Panc1 (cell line): ENCODE results near the gene FDXACB1. TPM values are rescaled to one million over a fixed set of nuclear protein-coding genes. Genes with fewer than 3 reads are reported as not detected.

Experiments
- ATAC-seq: fragments of 200-7000 bp; cut with Tn5 transposase; 2 replicates; pipeline ENCODE4 v1.9.1; 2020; ENCODE audit warnings: mild to moderate bottlenecking, moderate library complexity
- BruUV-seq: library from RNA; stranded (reverse); fragments of 400-500 nt; replicated peaks from 2 replicates; lab custom pipeline; 2021; lab: Mats Ljungman, UMichigan
- CTCF ChIA-PET: fragments of 300-600 bp; sonication (Branson Sonifier 250); formaldehyde crosslinking; loops from one replicate; lab custom pipeline; 2022; ENCODE audit warnings: antibody characterized with exemption; lab: Charles Lee
- POLR2A ChIA-PET: fragments of 300-600 bp; sonication (Branson Sonifier 250); formaldehyde crosslinking; loops from one replicate; lab custom pipeline; 2022; ENCODE audit warnings: antibody characterized with exemption; lab: Charles Lee
- DNase-seq: peaks from one replicate; pipeline ENCODE4 v3.0.0-alpha.2; 2010; ENCODE audit warnings: low read depth, low spot score
- H3K27ac ChIP-seq: 2 replicates; pipeline ENCODE4 v1.5.1; 2011; ENCODE audit warnings: mild to moderate bottlenecking, low read length, inconsistent platforms
- H3K27me3 ChIP-seq: fragments of 200-500 bp; sonication (Bioruptor generic); 2 replicates; pipeline ENCODE4 v1.6.0; 2014; ENCODE audit warnings: low read length, inconsistent platforms; ENCODE audit not compliant: control insufficient read depth, insufficient read depth
- H3K36me3 ChIP-seq: fragments of 200-500 bp; sonication (Bioruptor generic); 2 replicates; pipeline ENCODE4 v1.5.1; 2014; ENCODE audit warnings: inconsistent platforms, mild to moderate bottlenecking, low read length, moderate library complexity; ENCODE audit not compliant: control insufficient read depth, insufficient read depth
- H3K4me1 ChIP-seq: 2 replicates; pipeline ENCODE4 v1.5.1; 2011; ENCODE audit warnings: inconsistent platforms, mild to moderate bottlenecking, low read length, moderate library complexity; ENCODE audit not compliant: control insufficient read depth, insufficient read depth
- H3K4me3 ChIP-seq, 2 experiments: 2 replicates each; pipeline ENCODE4 v1.5.1; 2011 to 2012; ENCODE audit warnings: low read depth in 2 of 2, low read length in 2 of 2, mild to moderate bottlenecking in 2 of 2, inconsistent platforms in 1 of 2, moderate library complexity in 1 of 2
- H3K9me3 ChIP-seq: fragments of 200-500 bp; sonication (Bioruptor generic); 2 replicates; pipeline ENCODE4 v1.5.1; 2014; ENCODE audit warnings: low read depth, mild to moderate bottlenecking, inconsistent platforms, low read length, moderate library complexity; ENCODE audit not compliant: control insufficient read depth, insufficient read depth
- POLR2AphosphoS5 ChIP-seq: IDR thresholded peaks from 2 replicates; pipeline ENCODE4 v1.6.1; 2012; ENCODE audit warnings: mild to moderate bottlenecking, low read depth, low read length, moderate library complexity
- SIN3A ChIP-seq: IDR thresholded peaks from 2 replicates; pipeline ENCODE4 v1.6.1; 2012; ENCODE audit warnings: low read depth, mild to moderate bottlenecking, low read length, moderate library complexity, borderline replicate concordance; ENCODE audit not compliant: insufficient read depth
- TCF7L2 ChIP-seq: IDR thresholded peaks from 2 replicates; pipeline ENCODE4 v1.6.1; 2011; ENCODE audit warnings: mild to moderate bottlenecking, low read depth, low read length, inconsistent platforms
- in situ Hi-C: cut with HindIII; loops from 2 replicates; pipeline ENCODE4 v1.10.0; 2016; ENCODE audit warnings: low sequenced_read_pairs, low pct_unique_long_range_greater_than_20kb
- intact Hi-C: fragments of 100-400 bp; cut with micrococcal nuclease; formaldehyde crosslinking; loops from one replicate; pipeline ENCODE4 v1.10.0; 2022; ENCODE audit not compliant: unreplicated experiment
- total RNA-seq: library from RNA; stranded (reverse); gene quantifications from one replicate; pipeline ENCODE4 v1.2.1, GENCODE V29; 2021; ENCODE audit not compliant: unreplicated experiment
- TF ChIP-seq, protein P1 (sequence below): fragments of 450-650 bp; IDR thresholded peaks from 2 replicates; pipeline ENCODE4 v1.5.1; 2017; ENCODE audit warnings: mild to moderate bottlenecking
- TF ChIP-seq, protein P2 (sequence below), 2 experiments: IDR thresholded peaks; 2 replicates each; pipeline ENCODE4 v1.6.1; 2011 to 2012; ENCODE audit warnings: low read depth in 2 of 2, control low read depth in 1 of 2, low read length in 1 of 2, mild to moderate bottlenecking in 1 of 2, moderate library complexity in 1 of 2; ENCODE audit not compliant: insufficient read depth in 1 of 2

FDXACB1 gene
- total RNA-seq, 1 experiment from 2014 or later = 4.1 TPM

DNA sequence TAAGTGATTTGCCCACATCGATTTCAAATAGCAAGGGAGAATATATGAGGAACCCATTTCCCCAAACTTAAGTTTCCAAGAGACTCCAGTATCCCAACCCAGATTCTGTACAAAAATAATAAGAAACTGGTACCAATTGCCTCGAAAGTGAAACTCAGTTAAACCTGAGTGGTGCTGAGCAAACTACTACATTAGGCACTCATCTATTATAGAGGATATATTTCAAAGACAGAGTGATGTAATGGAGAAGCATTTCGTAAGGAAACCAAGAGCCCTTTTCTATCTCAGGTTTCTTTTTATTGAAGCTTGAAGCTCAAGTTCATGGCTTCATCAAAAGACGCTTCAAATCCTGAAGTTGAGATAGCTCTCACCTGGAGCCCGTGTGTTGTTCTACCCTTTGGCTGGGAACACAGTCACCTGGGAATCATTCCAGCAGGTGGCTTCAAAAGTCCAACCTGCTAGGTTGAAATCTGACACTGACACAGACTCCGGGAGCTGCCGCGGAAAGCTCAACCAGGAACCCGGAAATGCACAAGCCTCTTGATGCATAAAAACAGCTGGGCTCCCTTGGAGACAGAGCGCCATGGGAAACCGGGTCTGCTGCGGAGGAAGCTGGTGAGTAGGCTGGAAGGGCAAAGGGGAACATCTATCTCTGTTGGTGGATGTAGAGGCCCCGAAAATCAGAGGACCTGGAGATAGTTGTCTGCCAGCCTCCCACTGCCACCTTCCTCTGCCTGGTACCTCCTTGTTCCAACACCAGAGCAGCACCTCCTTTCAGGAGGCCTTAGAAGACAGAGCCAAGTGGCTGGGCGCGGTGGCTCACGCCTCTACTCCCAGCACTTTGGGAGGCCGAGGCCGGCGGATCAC lies 39.7 kb upstream of the FDXACB1 start, which contains the start of gene C11orf52:
Gene C11orf52 (plus strand): TSS at position 524 of the 867 bp plus-strand sequence. CDS start 60 bp downstream, at position 584.
- intact Hi-C loops (no loop called here), in situ Hi-C loops (no loop called here)
- POLR2A ChIA-PET = no interaction called here
- Histone ChIP-seq H3K27ac (no peak within 1 kb of the TSS; the same call in 1 of the 2 replicates), H3K27me3 (no peaks in the 10 kb centered on the region), H3K9me3 (no peaks in the 10 kb centered on the region), H3K4me3 (peak within 1 kb of the TSS in 1 of 2 experiments; percentile 10; a peak in 1 of 4 replicates), H3K4me1 (0 out of 2 replicates have a peak, but pooled peaks cover 6% of the 10 kb centered on the region), H3K36me3 (no peaks in the 10 kb centered on the region)
- BruUV-seq = no TSS peak
- DNase-seq = no peak
- CTCF ChIA-PET = interaction anchor here (0.6 kb wide), 1 partner anchor 55 kb away, joined by 3 read pairs; no protein-coding TSS in a partner anchor
- ATAC-seq = peak; percentile 47
- TF ChIP-seq POLR2AphosphoS5 (no peak), TCF7L2 (no peak), SIN3A (no peak)
- TF ChIP-seq, protein P1, sequence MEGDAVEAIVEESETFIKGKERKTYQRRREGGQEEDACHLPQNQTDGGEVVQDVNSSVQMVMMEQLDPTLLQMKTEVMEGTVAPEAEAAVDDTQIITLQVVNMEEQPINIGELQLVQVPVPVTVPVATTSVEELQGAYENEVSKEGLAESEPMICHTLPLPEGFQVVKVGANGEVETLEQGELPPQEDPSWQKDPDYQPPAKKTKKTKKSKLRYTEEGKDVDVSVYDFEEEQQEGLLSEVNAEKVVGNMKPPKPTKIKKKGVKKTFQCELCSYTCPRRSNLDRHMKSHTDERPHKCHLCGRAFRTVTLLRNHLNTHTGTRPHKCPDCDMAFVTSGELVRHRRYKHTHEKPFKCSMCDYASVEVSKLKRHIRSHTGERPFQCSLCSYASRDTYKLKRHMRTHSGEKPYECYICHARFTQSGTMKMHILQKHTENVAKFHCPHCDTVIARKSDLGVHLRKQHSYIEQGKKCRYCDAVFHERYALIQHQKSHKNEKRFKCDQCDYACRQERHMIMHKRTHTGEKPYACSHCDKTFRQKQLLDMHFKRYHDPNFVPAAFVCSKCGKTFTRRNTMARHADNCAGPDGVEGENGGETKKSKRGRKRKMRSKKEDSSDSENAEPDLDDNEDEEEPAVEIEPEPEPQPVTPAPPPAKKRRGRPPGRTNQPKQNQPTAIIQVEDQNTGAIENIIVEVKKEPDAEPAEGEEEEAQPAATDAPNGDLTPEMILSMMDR = no peak
- TF ChIP-seq, protein P2, sequence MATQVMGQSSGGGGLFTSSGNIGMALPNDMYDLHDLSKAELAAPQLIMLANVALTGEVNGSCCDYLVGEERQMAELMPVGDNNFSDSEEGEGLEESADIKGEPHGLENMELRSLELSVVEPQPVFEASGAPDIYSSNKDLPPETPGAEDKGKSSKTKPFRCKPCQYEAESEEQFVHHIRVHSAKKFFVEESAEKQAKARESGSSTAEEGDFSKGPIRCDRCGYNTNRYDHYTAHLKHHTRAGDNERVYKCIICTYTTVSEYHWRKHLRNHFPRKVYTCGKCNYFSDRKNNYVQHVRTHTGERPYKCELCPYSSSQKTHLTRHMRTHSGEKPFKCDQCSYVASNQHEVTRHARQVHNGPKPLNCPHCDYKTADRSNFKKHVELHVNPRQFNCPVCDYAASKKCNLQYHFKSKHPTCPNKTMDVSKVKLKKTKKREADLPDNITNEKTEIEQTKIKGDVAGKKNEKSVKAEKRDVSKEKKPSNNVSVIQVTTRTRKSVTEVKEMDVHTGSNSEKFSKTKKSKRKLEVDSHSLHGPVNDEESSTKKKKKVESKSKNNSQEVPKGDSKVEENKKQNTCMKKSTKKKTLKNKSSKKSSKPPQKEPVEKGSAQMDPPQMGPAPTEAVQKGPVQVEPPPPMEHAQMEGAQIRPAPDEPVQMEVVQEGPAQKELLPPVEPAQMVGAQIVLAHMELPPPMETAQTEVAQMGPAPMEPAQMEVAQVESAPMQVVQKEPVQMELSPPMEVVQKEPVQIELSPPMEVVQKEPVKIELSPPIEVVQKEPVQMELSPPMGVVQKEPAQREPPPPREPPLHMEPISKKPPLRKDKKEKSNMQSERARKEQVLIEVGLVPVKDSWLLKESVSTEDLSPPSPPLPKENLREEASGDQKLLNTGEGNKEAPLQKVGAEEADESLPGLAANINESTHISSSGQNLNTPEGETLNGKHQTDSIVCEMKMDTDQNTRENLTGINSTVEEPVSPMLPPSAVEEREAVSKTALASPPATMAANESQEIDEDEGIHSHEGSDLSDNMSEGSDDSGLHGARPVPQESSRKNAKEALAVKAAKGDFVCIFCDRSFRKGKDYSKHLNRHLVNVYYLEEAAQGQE (IDR thresholded peaks at IDR 0.05; ENCODE audit: insufficient read depth in 1 of 2, low read depth in 2 of 2, low read length in 1 of 2) = no peak

DNA sequence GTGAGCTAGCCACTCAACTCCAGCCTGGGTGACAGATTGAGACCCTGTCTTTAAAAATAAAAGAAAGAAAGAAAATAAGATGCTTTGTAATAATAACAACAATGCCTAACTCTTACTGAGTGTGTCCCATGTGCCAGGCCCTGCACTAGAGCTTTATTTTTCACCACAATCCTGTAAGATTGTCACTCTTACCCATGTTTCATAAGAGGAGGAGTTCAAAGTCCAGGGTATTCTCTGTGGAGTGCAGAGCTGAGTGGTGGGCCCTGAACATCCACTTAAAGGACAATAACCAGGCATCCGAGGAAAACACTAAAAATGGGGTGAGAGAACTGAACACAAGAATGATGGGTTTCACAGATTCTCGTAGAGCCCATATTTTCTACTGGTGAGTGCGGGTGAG lies 38.8 kb upstream of the FDXACB1 start:
- no peak for TF ChIP-seq SIN3A
- TF ChIP-seq POLR2AphosphoS5 = no peak
- TF ChIP-seq, protein P1 = no peak
- TF ChIP-seq TCF7L2 = no peak
- no TSS peak for BruUV-seq
- ATAC-seq (no peak), DNase-seq (no peak)
- no peaks in the 10 kb centered on the region for H3K4me1 ChIP-seq
- intact Hi-C loops = no loop called here
- no peaks in the 10 kb centered on the region for H3K36me3 ChIP-seq
- POLR2A ChIA-PET = interaction anchor here (0.6 kb wide), 1 partner anchor 9 kb away, joined by 3 read pairs; no protein-coding TSS in a partner anchor
- H3K27ac ChIP-seq = no peak overlapping the region
- H3K27me3 ChIP-seq = no peaks in the 10 kb centered on the region
- in situ Hi-C loops = no loop called here
- H3K9me3 ChIP-seq = no peaks in the 10 kb centered on the region
- CTCF ChIA-PET = no interaction called here
- no peak overlapping the region for H3K4me3 ChIP-seq
